Body of pancreas (tissue), 4 donors: ENCODE results near the gene SLC7A4.

ENCODE experiments used
- CTCF ChIP-seq, 7 experiments: fragments of 450-650 bp in 4 of 7; fragments of 200-600 bp in 3 of 7; sonication (generic) in 3 of 7; IDR thresholded peaks; one replicate each; pipeline ENCODE4 v1.5.1; 2016 to 2019; ENCODE audit warnings: antibody characterized with exemption in 7 of 7
- POLR2A ChIP-seq, 3 donors: fragments of 450-650 bp; IDR thresholded peaks; one replicate each; pipeline ENCODE4 v1.6.1; 2016; ENCODE audit warnings: antibody characterized with exemption in 3 of 3, mild to moderate bottlenecking in 2 of 3

GRCh38 chr22:21033895-21034294, 1.5 kb upstream of the SLC7A4 start:
- TF ChIP-seq CTCF (IDR thresholded peaks at IDR 0.05): no peak
- TF ChIP-seq POLR2A (IDR thresholded peaks at IDR 0.05): no peak
